ENCODE measurements around the gene ETV6. TPM values are rescaled to one million over a fixed set of nuclear protein-coding genes. Genes with fewer than 3 reads are reported as not detected.

Gene ETV6
- polyA plus RNA-seq, 3 donors = 6.8 to 45.1 (median 11.7) TPM

GRCh38 chr12:11834104-11834812 is 184.8 kb downstream of the ETV6 start:
- no CpG with 5 or more reads among the region's 4 CpGs for WGBS (ENCODE audit: insufficient coverage)
- no peaks in the 10 kb centered on the region for H3K27me3 ChIP-seq (ENCODE audit: control insufficient read depth in 2 of 2, insufficient read depth in 2 of 2, low read length in 2 of 2)
- peak; percentile 27 to 80 (median 70) for DNase-seq
- no peaks in the 10 kb centered on the region for H4K20me1 ChIP-seq (ENCODE audit: insufficient read depth, low read length)
- H3K9ac ChIP-seq (ENCODE audit: insufficient read depth, low read length, poor library complexity, severe bottlenecking) = peak overlapping the region; percentile 39
- H3K36me3 ChIP-seq (replicated peaks in 1 of 2; ENCODE audit: control insufficient read depth in 1 of 2, insufficient read depth in 2 of 2, low read length in 2 of 2) = peaks cover under 1 to 2% of the 10 kb centered on the region in 2 donors
- TF ChIP-seq CTCF (IDR thresholded peaks at IDR 0.05) = no peak
- H3K9me3 ChIP-seq (replicated peaks in 1 of 2; ENCODE audit: control insufficient read depth in 1 of 2, insufficient read depth in 1 of 2, low read length in 2 of 2) = no peaks in the 10 kb centered on the region
- peak overlapping the region; percentile 95 to 99 (median 98) for H3K27ac Mint-ChIP-seq
- peak overlapping the region; percentile 26 to 92 for H3K27ac ChIP-seq (ENCODE audit: low read depth in 1 of 2, low read length in 2 of 2)
- H3K4me3 Mint-ChIP-seq = peak overlapping the region in 1 of 2 donors; percentile 68
- H3K4me1 ChIP-seq (ENCODE audit: control insufficient read depth in 1 of 2, insufficient read depth in 2 of 2, low read length in 2 of 2) = peaks cover 92 to 97% of the 10 kb centered on the region in 2 donors
- intact Hi-C loops (cut with micrococcal nuclease) = loop anchor here (10.0 kb wide), 3 partner anchors 79 to 181 kb away; no protein-coding TSS in a partner anchor
- peaks cover 83% of the 10 kb centered on the region for H3K79me2 ChIP-seq (ENCODE audit: insufficient read depth, low read length)
- H3K4me1 Mint-ChIP-seq = peaks cover 71% of the 10 kb centered on the region
- peak overlapping the region in 1 of 3 experiments; percentile 46 for H3K4me3 ChIP-seq (replicated peaks in 1 of 3; ENCODE audit: low read depth in 2 of 3, low read length in 3 of 3)
- no peaks in the 10 kb centered on the region for H3K9me3 Mint-ChIP-seq
- H2AFZ ChIP-seq (ENCODE audit: insufficient read depth, low read depth, low read length, poor library complexity, severe bottlenecking) = no peak overlapping the region
- H3K27me3 Mint-ChIP-seq (ENCODE audit: low read depth in 3 of 3) = no peaks in the 10 kb centered on the region
- H3K36me3 Mint-ChIP-seq = peaks cover 12 to 29% of the 10 kb centered on the region in 2 donors
- H3K4me2 ChIP-seq (replicated peaks; ENCODE audit: extremely low read depth, low read length, poor library complexity, severe bottlenecking) = peak overlapping the region; percentile 55

GRCh38 chr12:11834931-11835330 is 185.5 kb downstream of the ETV6 start:
- peaks cover 77% of the 10 kb centered on the region for H3K4me1 Mint-ChIP-seq
- Histone ChIP-seq H3K4me1 (ENCODE audit: control insufficient read depth in 1 of 2, insufficient read depth in 2 of 2, low read length in 2 of 2) (peaks cover 93 to 97% of the 10 kb centered on the region in 2 donors), H3K9ac (ENCODE audit: insufficient read depth, low read length, poor library complexity, severe bottlenecking) (peak overlapping the region; percentile 39), H3K4me2 (replicated peaks; ENCODE audit: extremely low read depth, low read length, poor library complexity, severe bottlenecking) (peak overlapping the region; percentile 55), H3K79me2 (ENCODE audit: insufficient read depth, low read length) (peaks cover 79% of the 10 kb centered on the region), H2AFZ (ENCODE audit: insufficient read depth, low read depth, low read length, poor library complexity, severe bottlenecking) (no peak overlapping the region), H3K27ac (ENCODE audit: low read depth in 1 of 2, low read length in 2 of 2) (peak overlapping the region; percentile 71 to 92), H4K20me1 (ENCODE audit: insufficient read depth, low read length) (no peaks in the 10 kb centered on the region), H3K9me3 (replicated peaks in 1 of 2; ENCODE audit: control insufficient read depth in 1 of 2, insufficient read depth in 1 of 2, low read length in 2 of 2) (no peaks in the 10 kb centered on the region), H3K27me3 (ENCODE audit: control insufficient read depth in 2 of 2, insufficient read depth in 2 of 2, low read length in 2 of 2) (no peaks in the 10 kb centered on the region), H3K36me3 (replicated peaks in 1 of 2; ENCODE audit: control insufficient read depth in 1 of 2, insufficient read depth in 2 of 2, low read length in 2 of 2) (no peaks in the 10 kb centered on the region), H3K4me3 (replicated peaks in 1 of 3; ENCODE audit: low read depth in 2 of 3, low read length in 3 of 3) (peak overlapping the region in 1 of 3 experiments; percentile 46)
- no peaks in the 10 kb centered on the region for H3K9me3 Mint-ChIP-seq
- peak overlapping the region in 1 of 2 donors; percentile 68 for H3K4me3 Mint-ChIP-seq
- no peaks in the 10 kb centered on the region for H3K27me3 Mint-ChIP-seq (ENCODE audit: low read depth in 3 of 3)
- intact Hi-C loops (cut with micrococcal nuclease) = loop anchor here (5.0 to 10.0 kb wide), 6 partner anchors 68 to 183 kb away; no protein-coding TSS in a partner anchor
- H3K27ac Mint-ChIP-seq = peak overlapping the region; percentile 95 to 99 (median 98)
- TF ChIP-seq CTCF (IDR thresholded peaks at IDR 0.05) = no peak
- H3K36me3 Mint-ChIP-seq = peaks cover 14 to 32% of the 10 kb centered on the region in 2 donors
- peak; percentile 44 to 79 (median 71) for DNase-seq
- WGBS (ENCODE audit: insufficient coverage) = no CpG with 5 or more reads among the region's 3 CpGs

All from CD14-positive monocyte (primary cell).